ENCODE data around the gene DACH1. TPM values are rescaled to one million over a fixed set of nuclear protein-coding genes. Genes with fewer than 3 reads are reported as not detected.

Gene DACH1
- total RNA-seq, 4 donors from 2014 or later = 1.5 to 17.3 (median 3.3) TPM

DNA sequence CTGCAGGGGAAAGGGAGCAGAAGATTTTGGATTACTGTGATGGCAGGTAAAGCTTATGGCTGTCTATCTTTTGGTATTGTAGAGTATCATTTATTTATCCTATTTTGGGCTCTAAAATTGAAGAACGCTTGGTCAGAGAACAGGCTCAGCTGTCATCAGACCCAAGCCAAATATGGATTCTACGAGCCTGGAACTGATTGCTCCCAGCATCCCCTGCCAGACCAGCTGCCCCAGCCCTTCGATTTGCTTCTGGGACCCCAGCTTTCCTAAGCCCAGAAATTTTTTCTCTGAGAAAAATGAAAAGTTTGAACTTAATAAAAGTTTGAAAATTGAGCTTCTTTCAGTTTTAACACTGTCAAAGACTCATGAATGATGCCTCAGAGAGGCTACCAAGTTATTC, 472.8 kb downstream of the DACH1 start:
- no peak overlapping the region for H3K4me3 ChIP-seq
- no peaks in the 10 kb centered on the region for H3K27me3 ChIP-seq
- intact Hi-C loops (cut with DNase I; ENCODE audit: low total_unique reads) (no loop called here), in situ Hi-C loops (cut with MboI; ENCODE audit: low pct_ligation_motif_present in 1 of 4, low pct_unique_long_range_greater_than_20kb in 1 of 4, low sequenced_read_pairs in 3 of 4) (no loop called here)
- peaks cover 0 to 6% of the 10 kb centered on the region in 2 donors for H3K9me3 ChIP-seq
- no peaks in the 10 kb centered on the region for H3K36me3 ChIP-seq
- H3K27ac ChIP-seq = no peak overlapping the region
- 65 to 86% methylated on average over 2 to 3 of the region's 3 CpGs for WGBS, 2 donors (ENCODE audit: low coverage in 1 of 2)
- no peaks in the 10 kb centered on the region for H3K4me1 ChIP-seq
- DNase-seq = no peak
- TF ChIP-seq EP300 (IDR thresholded peaks at IDR 0.05; ENCODE audit: low read depth) (no peak), POLR2A (IDR thresholded peaks at IDR 0.05) (no peak), POLR2AphosphoS5 (IDR thresholded peaks at IDR 0.05) (no peak)
- TF ChIP-seq, protein P1, sequence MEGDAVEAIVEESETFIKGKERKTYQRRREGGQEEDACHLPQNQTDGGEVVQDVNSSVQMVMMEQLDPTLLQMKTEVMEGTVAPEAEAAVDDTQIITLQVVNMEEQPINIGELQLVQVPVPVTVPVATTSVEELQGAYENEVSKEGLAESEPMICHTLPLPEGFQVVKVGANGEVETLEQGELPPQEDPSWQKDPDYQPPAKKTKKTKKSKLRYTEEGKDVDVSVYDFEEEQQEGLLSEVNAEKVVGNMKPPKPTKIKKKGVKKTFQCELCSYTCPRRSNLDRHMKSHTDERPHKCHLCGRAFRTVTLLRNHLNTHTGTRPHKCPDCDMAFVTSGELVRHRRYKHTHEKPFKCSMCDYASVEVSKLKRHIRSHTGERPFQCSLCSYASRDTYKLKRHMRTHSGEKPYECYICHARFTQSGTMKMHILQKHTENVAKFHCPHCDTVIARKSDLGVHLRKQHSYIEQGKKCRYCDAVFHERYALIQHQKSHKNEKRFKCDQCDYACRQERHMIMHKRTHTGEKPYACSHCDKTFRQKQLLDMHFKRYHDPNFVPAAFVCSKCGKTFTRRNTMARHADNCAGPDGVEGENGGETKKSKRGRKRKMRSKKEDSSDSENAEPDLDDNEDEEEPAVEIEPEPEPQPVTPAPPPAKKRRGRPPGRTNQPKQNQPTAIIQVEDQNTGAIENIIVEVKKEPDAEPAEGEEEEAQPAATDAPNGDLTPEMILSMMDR (IDR thresholded peaks at IDR 0.05) = no peak
